ENCODE data around the gene ATP2B3.

DNA sequence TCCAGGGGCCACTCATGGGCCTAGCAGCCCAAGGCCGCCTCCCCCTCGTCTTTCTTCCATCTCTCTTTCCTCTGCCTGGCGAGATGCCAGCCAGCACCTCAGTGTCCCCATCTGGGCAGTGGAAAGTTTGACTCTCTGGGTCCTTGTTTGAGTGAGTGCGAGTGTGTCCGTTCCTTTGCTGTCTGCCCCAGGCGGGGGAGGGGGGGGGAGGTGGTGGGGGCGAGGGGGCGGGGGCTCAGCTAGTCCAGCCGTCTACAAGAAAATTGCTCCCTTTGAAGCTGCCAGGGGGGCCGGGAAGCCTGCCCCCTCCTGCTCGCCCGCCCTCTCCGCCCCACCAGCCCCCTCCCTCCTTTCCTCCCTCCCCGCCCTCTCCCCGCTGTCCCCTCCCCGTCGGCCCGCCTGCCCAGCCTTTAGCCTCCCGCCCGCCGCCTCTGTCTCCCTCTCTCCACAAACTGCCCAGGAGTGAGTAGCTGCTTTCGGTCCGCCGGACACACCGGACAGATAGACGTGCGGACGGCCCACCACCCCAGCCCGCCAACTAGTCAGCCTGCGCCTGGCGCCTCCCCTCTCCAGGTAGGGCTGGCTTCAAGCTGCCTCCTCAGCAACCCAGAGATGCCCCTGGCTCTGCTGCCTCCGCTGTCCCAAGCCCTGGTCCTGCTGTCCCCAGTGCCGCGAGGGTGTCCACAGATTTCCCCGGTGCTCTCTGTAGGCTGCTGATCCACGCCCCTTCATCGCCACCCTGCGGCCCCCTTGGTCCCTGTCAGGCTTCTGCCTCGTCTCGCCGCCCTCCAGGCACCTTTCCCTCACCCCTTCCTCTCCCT is 22.7 kb upstream of the ATP2B3 start, which contains the start of gene BGN:
- TF ChIP-seq POLR2A (IDR thresholded peaks at IDR 0.05): no peak
- TF ChIP-seq, protein P1, sequence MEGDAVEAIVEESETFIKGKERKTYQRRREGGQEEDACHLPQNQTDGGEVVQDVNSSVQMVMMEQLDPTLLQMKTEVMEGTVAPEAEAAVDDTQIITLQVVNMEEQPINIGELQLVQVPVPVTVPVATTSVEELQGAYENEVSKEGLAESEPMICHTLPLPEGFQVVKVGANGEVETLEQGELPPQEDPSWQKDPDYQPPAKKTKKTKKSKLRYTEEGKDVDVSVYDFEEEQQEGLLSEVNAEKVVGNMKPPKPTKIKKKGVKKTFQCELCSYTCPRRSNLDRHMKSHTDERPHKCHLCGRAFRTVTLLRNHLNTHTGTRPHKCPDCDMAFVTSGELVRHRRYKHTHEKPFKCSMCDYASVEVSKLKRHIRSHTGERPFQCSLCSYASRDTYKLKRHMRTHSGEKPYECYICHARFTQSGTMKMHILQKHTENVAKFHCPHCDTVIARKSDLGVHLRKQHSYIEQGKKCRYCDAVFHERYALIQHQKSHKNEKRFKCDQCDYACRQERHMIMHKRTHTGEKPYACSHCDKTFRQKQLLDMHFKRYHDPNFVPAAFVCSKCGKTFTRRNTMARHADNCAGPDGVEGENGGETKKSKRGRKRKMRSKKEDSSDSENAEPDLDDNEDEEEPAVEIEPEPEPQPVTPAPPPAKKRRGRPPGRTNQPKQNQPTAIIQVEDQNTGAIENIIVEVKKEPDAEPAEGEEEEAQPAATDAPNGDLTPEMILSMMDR (IDR thresholded peaks at IDR 0.05): peak in 10 of 12 donors; percentile 10 to 47 (median 28)

Measured in heart left ventricle (tissue), 13 donors.